Liver (tissue), 3 donors: ENCODE measurements around the gene GABBR2.

Experiments used
- CTCF ChIP-seq: fragments of 150-350 bp; IDR thresholded peaks from 2 replicates; pipeline ENCODE4 v1.5.1; 2017; ENCODE audit warnings: improper control_type of control experiment, low read depth, low read length; ENCODE audit not compliant: missing input control
- RAD21 ChIP-seq, 2 donors: IDR thresholded peaks; 2 replicates each; pipeline ENCODE4 v1.6.1; 2016; ENCODE audit warnings: antibody characterized with exemption in 2 of 2, mild to moderate bottlenecking in 2 of 2
- REST ChIP-seq: IDR thresholded peaks from 2 replicates; pipeline ENCODE4 v1.6.1; 2016; ENCODE audit warnings: antibody characterized with exemption, mild to moderate bottlenecking
- SP1 ChIP-seq: IDR thresholded peaks from 2 replicates; pipeline ENCODE4 v1.6.1; 2018; ENCODE audit warnings: antibody characterized with exemption, mild to moderate bottlenecking
- TAF1 ChIP-seq: conservative IDR thresholded peaks from 2 replicates; pipeline ENCODE4 v1.6.1; 2016; ENCODE audit warnings: antibody characterized with exemption, mild to moderate bottlenecking
- YY1 ChIP-seq: IDR thresholded peaks from 2 replicates; pipeline ENCODE4 v1.6.1; 2016; ENCODE audit warnings: antibody characterized with exemption, mild to moderate bottlenecking
- ZBTB33 ChIP-seq: IDR thresholded peaks from 2 replicates; pipeline ENCODE4 v1.6.1; 2016; ENCODE audit warnings: antibody characterized with exemption
- donor health status: healthy.
- donor health status: healthy.

- TF ChIP-seq CTCF (no peak), ZBTB33 (no peak), TAF1 (no peak), RAD21 (IDR thresholded peaks at IDR 0.05) (no peak), REST (no peak), SP1 (no peak), YY1 (no peak)
These were observed 48.2 kb downstream of the GABBR2 start for GRCh38 chr9:98660541-98660940.
